Gastrocnemius medialis (tissue), 4 donors: ENCODE data around the gene MARCHF6. TPM values are rescaled to one million over a fixed set of nuclear protein-coding genes. Genes with fewer than 3 reads are reported as not detected.

Source experiments
- ATAC-seq, 2 donors: fragments of 150-250 bp; one replicate each; pipeline ENCODE4 v1.9.1; 2016
- DNase-seq, 2 donors: peaks; one replicate each; pipeline ENCODE4 v3.0.0-alpha.2; 2019
- H3K27ac ChIP-seq, 4 donors: fragments of 200-600 bp; sonication (generic); 1 replicate in 1 of 4; 2 replicates in 3 of 4; pipeline ENCODE4 v1.5.1; 2016 to 2018; ENCODE audit warnings: mild to moderate bottlenecking in 2 of 4, moderate library complexity in 1 of 4
- H3K27me3 ChIP-seq, 3 donors: fragments of 200-600 bp; sonication (generic) in 2 of 3; 1 replicate in 1 of 3; 2 replicates in 2 of 3; pipeline versions ENCODE4 v1.5.1 to v1.6.0; 2016 to 2019; ENCODE audit warnings: mild to moderate bottlenecking in 1 of 3, moderate library complexity in 1 of 3
- H3K36me3 ChIP-seq, 2 donors: fragments of 200-600 bp; sonication (generic) in 1 of 2; one replicate each; pipeline ENCODE4 v1.5.1; 2017 to 2018
- H3K4me1 ChIP-seq, 2 donors: fragments of 200-600 bp; sonication (generic) in 1 of 2; one replicate each; pipeline ENCODE4 v1.5.1; 2016 to 2017; ENCODE audit warnings: mild to moderate bottlenecking in 2 of 2
- H3K4me3 ChIP-seq, 4 donors: fragments of 200-600 bp; sonication (generic) in 3 of 4; 1 replicate in 1 of 4; 2 replicates in 3 of 4; pipeline ENCODE4 v1.5.1; 2016 to 2019; ENCODE audit warnings: mild to moderate bottlenecking in 2 of 4
- H3K9me3 ChIP-seq, 3 donors: fragments of 200-600 bp; sonication (generic) in 2 of 3; 1 replicate in 1 of 3; 2 replicates in 2 of 3; pipeline ENCODE4 v1.5.1; 2016 to 2019
- CTCF ChIP-seq, 5 experiments: fragments of 450-650 bp in 3 of 5; fragments of 200-600 bp in 2 of 5; sonication (generic) in 2 of 5; IDR thresholded peaks in 4 of 5; conservative IDR thresholded peaks in 1 of 5; 1 replicate in 4 of 5; 2 replicates in 1 of 5; pipeline ENCODE4 v1.5.1; 2016 to 2019; ENCODE audit warnings: antibody characterized with exemption in 5 of 5, mild to moderate bottlenecking in 3 of 5, moderate library complexity in 3 of 5
- POLR2A ChIP-seq, 2 donors: fragments of 450-650 bp; IDR thresholded peaks; one replicate each; pipeline ENCODE4 v1.6.1; 2017; ENCODE audit warnings: antibody characterized with exemption in 2 of 2, mild to moderate bottlenecking in 2 of 2, moderate library complexity in 2 of 2
- in situ Hi-C, 4 donors: fragments of 200-750 bp; cut with MboI; loops; one replicate each; pipeline versions ENCODE4 v1.15.0 to v1.8.0; 2017; ENCODE audit warnings: low sequenced_read_pairs in 4 of 4
- intact Hi-C: fragments of 100-400 bp; cut with DNase I; formaldehyde crosslinking; loops from one replicate; pipeline ENCODE4 v1.15.1; 2023; ENCODE audit warnings: low total_unique reads
- total RNA-seq, 4 donors: library from RNA; depleted of rRNA; stranded (reverse); fragments of >200 nt; gene quantifications; one replicate each; pipeline versions ENCODE4 v1.1.0 to v1.2.3, GENCODE V29; 2016

MARCHF6 gene
- total RNA-seq, 4 donors from 2014 or later = 139 to 173 (median 146) TPM

GRCh38 chr5:10319202-10319851 is 34.2 kb upstream of the MARCHF6 start:
- ATAC-seq (peak; percentile 72 to 82), DNase-seq (peak; percentile 52 to 80)
- H3K4me3 ChIP-seq = no peak overlapping the region
- H3K4me1 ChIP-seq = peaks cover 30 to 34% of the 10 kb centered on the region in 2 donors
- H3K9me3 ChIP-seq = no peaks in the 10 kb centered on the region
- in situ Hi-C loops (no loop called here), intact Hi-C loops (loop anchor here (5.0 kb wide), 1 partner anchor 33 kb away; the partner anchor contains the start of gene MARCHF6)
- TF ChIP-seq POLR2A (IDR thresholded peaks at IDR 0.05) (no peak), CTCF (IDR thresholded peaks at IDR 0.05 in 4 of 5, conservative IDR thresholded peaks at IDR 0.05 in 1 of 5) (no peak)
- H3K36me3 ChIP-seq = no peaks in the 10 kb centered on the region
- H3K27ac ChIP-seq = peak overlapping the region; percentile 70 to 78 (median 74)
- H3K27me3 ChIP-seq = no peaks in the 10 kb centered on the region

- peaks cover 35 to 38% of the 10 kb centered on the region in 2 donors for H3K4me1 ChIP-seq
- no peaks in the 10 kb centered on the region for H3K27me3 ChIP-seq
- no peaks in the 10 kb centered on the region for H3K9me3 ChIP-seq
- no peak overlapping the region for H3K4me3 ChIP-seq
- H3K27ac ChIP-seq = no peak overlapping the region
- intact Hi-C loops = no loop called here
- DNase-seq (no peak), ATAC-seq (no peak)
- in situ Hi-C loops = no loop called here
- TF ChIP-seq POLR2A (IDR thresholded peaks at IDR 0.05) = no peak
- TF ChIP-seq CTCF (IDR thresholded peaks at IDR 0.05 in 4 of 5, conservative IDR thresholded peaks at IDR 0.05 in 1 of 5) = no peak
- no peaks in the 10 kb centered on the region for H3K36me3 ChIP-seq
These were observed 32.7 kb upstream of the MARCHF6 start for GRCh38 chr5:10320793-10321192.

GRCh38 chr5:10321882-10322281 is 31.6 kb upstream of the MARCHF6 start:
- H3K27me3 ChIP-seq = no peaks in the 10 kb centered on the region
- no peaks in the 10 kb centered on the region for H3K36me3 ChIP-seq
- TF ChIP-seq POLR2A (IDR thresholded peaks at IDR 0.05) = no peak
- no peak for TF ChIP-seq CTCF (IDR thresholded peaks at IDR 0.05 in 4 of 5, conservative IDR thresholded peaks at IDR 0.05 in 1 of 5)
- H3K27ac ChIP-seq = no peak overlapping the region
- H3K4me3 ChIP-seq = no peak overlapping the region
- in situ Hi-C loops (no loop called here), intact Hi-C loops (no loop called here)
- DNase-seq (no peak), ATAC-seq (no peak)
- peaks cover 35 to 38% of the 10 kb centered on the region in 2 donors for H3K4me1 ChIP-seq
- no peaks in the 10 kb centered on the region for H3K9me3 ChIP-seq

GRCh38 chr5:10323588-10324488 is 29.7 kb upstream of the MARCHF6 start:
- Histone ChIP-seq H3K36me3 (no peaks in the 10 kb centered on the region), H3K27ac (peak overlapping the region; percentile 57 to 78 (median 74)), H3K9me3 (no peaks in the 10 kb centered on the region), H3K27me3 (no peaks in the 10 kb centered on the region), H3K4me3 (no peak overlapping the region), H3K4me1 (peaks cover 24 to 26% of the 10 kb centered on the region in 2 donors)
- DNase-seq = no peak
- ATAC-seq = no peak
- in situ Hi-C loops = no loop called here
- intact Hi-C loops = no loop called here
- no peak for TF ChIP-seq CTCF (IDR thresholded peaks at IDR 0.05 in 4 of 5, conservative IDR thresholded peaks at IDR 0.05 in 1 of 5)
- TF ChIP-seq POLR2A (IDR thresholded peaks at IDR 0.05) = no peak
